AG04450 (cell line): ENCODE data around the gene PRKAG2. TPM values are rescaled to one million over a fixed set of nuclear protein-coding genes. Genes with fewer than 3 reads are reported as not detected.

Source experiments
- CTCF ChIA-PET: fragments of 300-600, 350-600 bp; formaldehyde crosslinking; extraction: SDS; loops from one replicate; lab custom pipeline; 2022; ENCODE audit warnings: antibody characterized with exemption, inconsistent platforms; lab: Charles Lee
- POLR2A ChIA-PET: fragments of 350-600 bp; formaldehyde crosslinking; extraction: SDS; loops from one replicate; lab custom pipeline; 2021; ENCODE audit warnings: antibody characterized with exemption, inconsistent platforms; lab: Yijun Ruan, JAX
- DNase-seq: peaks from one replicate; pipeline ENCODE4 v3.0.0-alpha.2; 2011; ENCODE audit warnings: low read depth, low spot score
- H3K27ac ChIP-seq: one replicate; pipeline ENCODE4 v1.5.1; 2012; ENCODE audit warnings: low read depth, low read length, control low read depth
- H3K27me3 ChIP-seq: one replicate; pipeline ENCODE4 v1.6.0; 2012; ENCODE audit warnings: low read length; ENCODE audit not compliant: control insufficient read depth, insufficient read depth
- H3K4me3 ChIP-seq: 2 replicates; pipeline ENCODE4 v1.5.1; 2011; ENCODE audit warnings: mild to moderate bottlenecking, low read depth, low read length, control low read depth
- H3K9me3 ChIP-seq: 2 replicates; pipeline ENCODE4 v1.5.1; 2012; ENCODE audit warnings: low read length; ENCODE audit not compliant: control insufficient read depth, insufficient read depth
- CTCF ChIP-seq: IDR thresholded peaks from 2 replicates; pipeline ENCODE4 v1.5.1; 2011; ENCODE audit warnings: low read depth, low read length, control low read depth, inconsistent platforms
- polyA plus RNA-seq: library from polyadenylated mRNA; depleted of rRNA; stranded (reverse); fragments of >200 nt; gene quantifications from 2 replicates; pipeline ENCODE4 v1.2.3, GENCODE V29; 2011

PRKAG2 gene
- polyA plus RNA-seq, 1 experiment, result 45.0 TPM

GRCh38 chr7:151665368-151665767, 211.5 kb downstream of the PRKAG2 start:
- peaks cover 13% of the 10 kb centered on the region; the same call in 1 of the 2 replicates for H3K9me3 ChIP-seq
- no peak for TF ChIP-seq CTCF
- peak overlapping the region; percentile 82 for H3K27ac ChIP-seq
- CTCF ChIA-PET, result interaction anchor here (0.6 to 3.1 kb wide), 5 partner anchors 40 to 96 kb away, joined by 3 to 7 read pairs (median 3); no protein-coding TSS in a partner anchor
- POLR2A ChIA-PET, result interaction anchor here (0.6 to 1.2 kb wide), 5 partner anchors 13 to 146 kb away, joined by 3 to 5 read pairs (median 4); partner anchors contain the start of gene RHEB
- DNase-seq, result peak; percentile 88
- H3K27me3 ChIP-seq, result no peaks in the 10 kb centered on the region
- no peak overlapping the region for H3K4me3 ChIP-seq

GRCh38 chr7:151664268-151664667, 212.6 kb downstream of the PRKAG2 start:
- peaks cover 13% of the 10 kb centered on the region; the same call in 1 of the 2 replicates for H3K9me3 ChIP-seq
- H3K4me3 ChIP-seq, result no peak overlapping the region
- ChIA-PET CTCF (interaction anchor here (0.6 to 3.1 kb wide), 2 partner anchors 41 to 142 kb away, joined by 4 to 7 read pairs; no protein-coding TSS in a partner anchor), POLR2A (interaction anchor here (1.0 kb wide), 1 partner anchor 72 kb away, joined by 3 read pairs; no protein-coding TSS in a partner anchor)
- no peak for DNase-seq
- no peak overlapping the region for H3K27ac ChIP-seq
- no peaks in the 10 kb centered on the region for H3K27me3 ChIP-seq
- TF ChIP-seq CTCF, result no peak

GRCh38 chr7:151663382-151664100, 213.4 kb downstream of the PRKAG2 start:
- Histone ChIP-seq H3K27ac (no peak overlapping the region), H3K9me3 (peaks cover 13% of the 10 kb centered on the region; the same call in 1 of the 2 replicates), H3K27me3 (no peaks in the 10 kb centered on the region), H3K4me3 (no peak overlapping the region)
- DNase-seq, result no peak
- TF ChIP-seq CTCF, result no peak
- POLR2A ChIA-PET, result interaction anchor here (1.0 kb wide), 1 partner anchor 73 kb away, joined by 3 read pairs; no protein-coding TSS in a partner anchor
- CTCF ChIA-PET, result interaction anchor here (0.6 to 3.1 kb wide), 3 partner anchors 31 to 141 kb away, joined by 3 to 7 read pairs (median 4); no protein-coding TSS in a partner anchor

GRCh38 chr7:151662251-151662826, 214.6 kb downstream of the PRKAG2 start:
- POLR2A ChIA-PET, result no interaction called here
- Histone ChIP-seq H3K27ac (no peak overlapping the region), H3K9me3 (peaks cover 9% of the 10 kb centered on the region; the same call in 1 of the 2 replicates), H3K27me3 (no peaks in the 10 kb centered on the region), H3K4me3 (no peak overlapping the region)
- no peak for DNase-seq
- no peak for TF ChIP-seq CTCF
- CTCF ChIA-PET, result no interaction called here
